Pons (tissue), 1 donor: ENCODE measurements around the gene C8A.

Source experiments
- DNase-seq: peaks from one replicate; pipeline ENCODE4 v3.0.0-alpha.2; 2016; ENCODE audit warnings: low spot score

C8A gene

DNA sequence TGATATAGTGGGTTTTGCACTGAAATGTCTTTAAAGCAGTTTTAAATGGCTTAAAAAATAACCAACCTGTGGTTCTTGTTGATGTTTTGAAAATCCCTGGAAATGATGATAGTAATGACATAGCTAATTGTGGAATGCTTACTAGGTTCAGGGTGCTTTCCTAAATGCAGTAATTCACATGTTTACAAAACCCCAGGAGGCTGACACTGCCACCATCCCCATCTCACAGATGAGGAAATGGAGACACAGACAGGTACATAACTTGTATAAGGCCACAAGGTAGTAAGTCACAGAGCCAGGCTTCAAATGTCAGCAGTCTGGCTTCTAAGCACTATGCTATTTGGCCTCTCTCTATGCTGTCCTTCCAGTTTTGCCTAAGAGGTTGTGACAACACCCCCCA, 70.6 kb downstream of the C8A start:
- DNase-seq, result no peak

DNA sequence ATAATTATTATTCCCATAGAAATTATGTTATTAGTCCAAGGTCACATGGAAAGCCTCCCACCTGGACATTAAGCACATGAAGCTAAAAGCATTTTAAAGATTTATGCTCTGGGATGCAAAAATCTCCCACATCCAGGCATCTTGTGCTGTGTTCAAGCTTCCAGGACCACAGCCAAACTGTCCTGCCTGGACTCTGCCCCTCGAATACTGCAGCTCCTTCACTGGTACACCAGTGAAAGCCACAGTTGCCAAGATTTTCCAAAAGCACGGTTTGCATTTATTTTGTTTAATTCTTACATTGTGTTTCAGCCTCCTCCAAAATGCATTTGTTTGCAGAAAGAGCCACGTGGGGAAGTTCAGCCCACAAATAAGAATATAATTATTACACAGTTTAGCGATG, 72.6 kb downstream of the C8A start:
- DNase-seq, result no peak

DNA sequence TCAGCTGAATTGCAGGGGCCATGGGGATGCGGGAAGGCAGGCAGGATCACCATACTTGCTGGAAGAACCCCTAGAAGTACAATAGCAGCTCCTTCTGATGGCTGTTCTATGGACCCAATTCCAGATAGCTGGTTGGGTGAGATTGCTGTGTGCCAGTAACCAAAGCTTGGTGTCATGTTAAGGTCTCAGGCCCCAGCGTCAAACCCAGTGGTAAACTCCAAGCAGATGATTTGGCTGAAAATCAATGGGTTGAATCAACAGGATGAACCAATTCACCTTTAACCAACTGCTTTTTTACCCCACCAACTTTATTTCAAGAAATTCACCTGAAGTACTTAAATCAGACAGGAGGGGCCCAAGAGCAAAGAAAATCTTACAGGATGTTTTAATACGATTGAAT, 73.4 kb downstream of the C8A start:
- no peak for DNase-seq

DNA sequence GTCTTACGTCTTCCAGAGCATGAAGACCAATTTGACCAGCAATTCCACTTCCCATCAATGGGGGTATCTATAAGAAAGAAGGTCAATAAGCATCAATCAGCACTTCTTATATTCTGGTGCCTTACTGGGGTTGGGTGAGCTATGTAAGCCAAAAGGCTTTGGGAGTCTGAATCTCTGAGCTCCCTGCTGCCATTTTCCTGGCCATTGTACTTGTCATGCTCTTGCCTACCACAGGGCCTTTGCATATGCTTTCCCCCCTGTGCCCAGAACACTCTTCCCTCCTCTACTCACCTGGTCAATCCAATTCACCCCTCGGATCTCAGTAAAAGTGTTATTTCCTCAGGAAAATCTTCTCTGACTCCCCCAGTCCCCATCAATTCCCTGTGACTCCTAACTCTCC, 74.9 kb downstream of the C8A start:
- no peak for DNase-seq

DNA sequence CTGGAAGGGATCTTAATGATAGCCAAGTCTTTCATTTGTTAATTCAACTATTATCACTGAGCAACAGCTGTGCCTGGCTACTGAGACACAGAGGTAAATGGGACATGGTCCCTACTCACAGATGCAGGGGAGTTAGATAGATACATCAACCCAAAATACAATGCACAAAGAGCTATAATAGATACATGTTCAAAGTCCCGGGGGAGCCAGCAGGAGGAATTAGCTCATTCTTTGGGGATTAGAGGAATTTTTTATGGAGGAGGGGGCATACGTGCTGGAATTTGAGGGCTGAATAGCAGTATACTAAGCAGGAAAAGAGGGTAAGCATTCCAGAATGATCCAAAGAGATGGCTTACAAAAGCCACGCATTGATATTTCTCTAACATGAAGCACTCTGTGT, 76.6 kb downstream of the C8A start:
- no peak for DNase-seq

DNA sequence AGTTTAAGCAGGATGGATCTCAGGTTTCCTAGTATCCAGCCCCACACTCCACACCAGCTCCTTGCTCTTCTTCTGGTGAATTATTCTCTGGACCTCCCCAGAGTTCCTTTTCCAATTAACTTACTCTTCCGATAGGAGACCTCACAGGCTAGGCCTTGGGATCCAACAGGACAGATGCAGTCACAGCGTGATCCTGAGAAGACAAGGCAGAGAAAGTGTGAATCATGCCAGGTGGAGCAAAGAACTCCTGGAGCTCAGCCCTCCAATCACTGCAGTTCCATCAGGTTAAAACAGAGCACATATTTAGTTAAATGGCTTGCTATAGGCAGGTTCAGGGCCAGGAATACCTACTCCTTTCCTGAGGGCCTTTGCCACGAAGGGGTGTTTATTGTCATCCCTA, 77.1 kb downstream of the C8A start:
- DNase-seq, result peak; percentile 37

DNA sequence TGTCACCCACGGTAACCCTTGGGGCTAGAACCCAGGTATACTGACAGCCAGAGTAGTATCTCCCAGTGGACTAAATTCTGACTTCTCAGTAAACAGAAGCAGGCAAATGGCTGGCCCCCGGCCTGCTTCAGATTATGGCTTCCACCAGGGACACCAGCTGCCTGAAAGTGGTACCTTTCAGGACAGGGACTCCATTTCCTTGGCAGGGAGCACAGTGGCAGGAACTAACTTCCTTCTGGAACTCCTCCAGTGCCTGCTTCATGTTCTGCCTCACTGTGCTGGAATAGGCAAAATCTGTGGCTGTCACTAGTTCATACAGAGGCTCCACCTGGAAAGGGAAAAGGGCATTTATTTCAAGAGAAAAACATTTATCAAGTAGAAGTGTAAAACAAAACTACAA, 78.6 kb downstream of the C8A start:
- DNase-seq, result peak; percentile 7

DNA sequence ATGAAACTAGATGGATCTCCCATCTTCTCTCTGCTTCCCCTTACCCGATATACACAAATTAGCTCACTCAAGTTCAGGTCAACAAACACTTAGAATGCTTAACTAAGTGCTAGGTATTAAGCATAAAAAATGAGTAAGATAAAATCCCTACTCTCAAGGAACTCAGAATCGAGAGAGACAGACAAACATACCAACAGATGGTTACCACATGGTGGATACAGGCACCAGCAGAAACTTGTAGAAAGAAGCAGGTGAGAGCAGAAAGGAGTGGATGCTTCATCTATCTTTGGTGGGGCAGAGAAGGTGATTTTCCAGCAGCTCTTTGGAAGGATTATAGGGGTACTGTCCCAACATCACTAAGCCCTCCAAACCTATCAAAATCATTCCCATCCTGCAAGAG, 79.0 kb downstream of the C8A start:
- DNase-seq, result no peak

DNA sequence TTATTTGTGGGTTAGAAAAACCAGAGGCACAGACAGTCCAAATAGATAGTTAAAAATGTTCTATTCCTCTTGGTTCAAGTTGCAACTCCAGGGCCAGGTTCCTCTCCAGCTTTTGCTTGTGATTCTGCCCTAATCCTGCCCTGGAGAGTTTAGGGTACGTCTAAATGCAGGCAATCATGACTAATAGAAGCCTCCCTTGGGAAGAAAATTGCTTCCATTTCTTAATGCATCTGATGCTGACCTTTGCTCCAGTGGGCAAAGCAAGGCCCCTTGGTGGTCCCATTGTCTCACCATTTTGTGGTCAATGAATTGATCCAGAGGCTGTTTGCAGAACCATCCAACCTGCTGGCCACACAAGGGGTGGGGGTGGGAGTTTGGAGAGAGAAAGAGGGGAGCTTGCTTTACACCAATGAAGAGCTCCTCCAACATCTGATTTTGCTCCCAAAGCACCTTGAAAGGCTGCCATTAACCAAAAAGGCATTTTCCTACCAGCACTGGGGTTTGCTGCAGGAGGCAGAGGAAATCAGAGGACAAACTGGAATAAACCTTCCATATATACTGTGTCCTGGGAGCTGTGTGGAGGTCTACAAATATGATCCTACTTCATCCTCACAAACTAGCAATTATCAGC, 79.9 kb downstream of the C8A start:
- DNase-seq, result no peak

DNA sequence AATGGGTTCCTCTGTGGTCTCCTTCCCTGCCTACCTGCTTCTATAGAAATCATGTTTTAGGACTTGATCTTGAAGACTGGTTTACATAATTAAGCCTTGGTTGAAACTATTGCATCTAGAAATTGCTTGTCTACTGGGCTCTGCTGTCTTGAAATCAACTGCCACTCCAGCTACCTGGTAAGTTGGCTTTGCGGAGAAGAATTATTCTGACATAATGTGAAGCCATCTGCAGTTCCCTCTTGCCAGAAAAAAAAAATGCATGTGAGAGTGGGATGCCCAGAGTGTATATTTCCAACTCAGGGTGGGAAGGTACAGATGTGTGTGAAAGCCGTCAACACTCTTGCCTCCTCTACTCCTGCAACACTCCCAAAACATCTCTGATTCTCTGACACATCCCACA, 84.0 kb downstream of the C8A start:
- no peak for DNase-seq

DNA sequence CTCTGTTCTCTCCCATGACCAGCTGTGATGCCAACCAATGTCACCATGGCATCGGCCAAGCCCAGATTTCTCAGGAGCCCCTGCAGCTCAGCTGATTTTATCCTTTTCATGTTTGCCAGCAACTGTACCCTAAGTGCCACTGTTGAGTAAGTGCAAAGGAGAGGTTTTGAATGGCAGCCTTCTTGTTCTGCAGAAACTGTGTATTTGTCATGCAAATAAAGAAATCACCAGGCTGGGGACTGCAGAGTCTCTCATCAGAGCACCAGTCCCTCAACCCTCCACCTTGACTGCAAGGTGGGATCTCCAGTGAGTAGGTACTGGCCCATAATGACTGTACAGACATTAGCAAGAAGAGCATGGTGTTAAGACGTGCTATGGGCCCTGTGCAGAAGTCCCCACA, 84.6 kb downstream of the C8A start:
- no peak for DNase-seq

DNA sequence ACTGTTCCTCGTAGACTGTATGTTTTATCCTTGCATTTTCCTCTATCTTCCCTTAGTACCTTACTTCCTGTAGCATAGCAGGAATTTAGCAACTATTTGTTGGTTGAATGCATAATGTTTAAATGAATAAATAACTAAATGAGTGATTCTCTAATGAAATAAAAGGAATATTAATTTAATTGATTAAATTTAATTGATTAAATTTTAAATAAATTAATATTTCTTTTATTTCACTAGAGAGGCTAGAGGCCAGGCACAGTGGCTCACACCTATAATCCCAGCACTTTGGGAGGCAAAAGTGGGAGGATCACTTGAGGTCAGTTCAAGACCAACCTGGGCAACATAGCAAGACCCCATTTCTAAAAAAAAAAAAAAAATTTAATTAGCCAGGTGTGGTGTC, 85.4 kb downstream of the C8A start:
- no peak for DNase-seq

DNA sequence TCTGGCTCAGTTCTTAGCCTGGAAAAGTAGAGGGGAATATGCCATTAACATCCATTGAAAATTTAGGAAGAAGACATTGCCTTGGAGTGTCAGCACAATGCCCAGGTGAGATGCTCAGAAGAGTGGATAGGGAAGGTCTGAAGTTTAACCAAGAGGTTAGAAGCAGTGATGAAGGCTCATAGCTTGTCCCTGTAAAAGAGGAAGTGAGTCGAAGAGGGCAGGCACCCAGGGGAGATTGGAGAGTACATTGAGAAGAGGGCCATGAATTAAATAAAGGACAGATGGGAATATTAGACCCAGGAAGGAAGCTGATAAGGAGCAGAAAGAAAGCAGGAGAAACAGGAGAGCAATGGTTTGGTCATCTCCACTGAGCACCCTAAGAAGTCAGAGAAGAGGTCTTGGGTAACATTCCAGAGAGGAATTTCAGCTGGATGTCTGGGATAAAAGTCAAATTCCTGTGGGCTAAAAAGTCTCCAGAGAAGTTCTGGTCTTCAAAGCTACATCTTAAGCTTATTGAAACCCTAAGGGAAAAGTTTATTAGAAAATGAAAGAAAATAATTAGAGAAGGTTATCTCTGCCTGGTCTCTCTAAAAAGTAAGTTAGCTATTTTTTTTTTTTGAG, 93.9 kb downstream of the C8A start:
- DNase-seq, result no peak

DNA sequence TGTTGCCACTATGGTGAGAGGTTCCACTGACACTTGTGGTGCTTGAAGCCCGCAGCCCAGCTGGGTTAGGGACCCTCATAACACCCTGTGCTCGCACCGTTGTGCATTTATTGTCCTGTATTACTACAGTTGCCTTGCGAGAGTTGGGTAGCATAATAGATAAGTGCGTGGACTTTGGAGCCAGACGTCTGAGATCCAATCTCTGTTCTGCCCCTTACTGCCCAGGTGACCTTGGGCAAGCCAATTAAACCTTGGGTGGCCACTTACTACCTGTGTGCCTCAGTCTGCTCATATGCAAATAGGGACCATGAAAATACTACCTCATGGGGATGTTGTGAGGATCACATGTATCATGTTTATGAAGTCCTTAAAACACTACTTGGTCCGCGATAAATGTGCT, 97.9 kb downstream of the C8A start:
- DNase-seq, result no peak

DNA sequence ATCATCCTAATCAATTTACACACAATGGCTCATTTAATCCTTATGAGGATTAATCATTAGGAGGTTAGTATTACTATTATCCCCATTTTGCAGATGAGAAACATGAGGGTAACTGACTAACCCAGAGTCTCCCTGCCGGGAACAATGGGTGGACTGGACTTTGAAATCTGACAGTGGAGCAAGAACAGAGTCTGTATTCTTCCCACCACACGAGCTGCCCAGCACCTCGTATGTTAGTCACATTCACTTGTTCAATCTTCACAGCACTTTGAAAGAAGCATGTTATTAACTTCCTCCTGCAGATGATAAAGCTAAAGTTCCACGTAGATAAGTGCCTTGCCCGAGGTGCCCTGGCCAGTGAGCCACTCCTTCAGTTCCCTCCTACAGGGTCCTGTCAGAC, 98.8 kb downstream of the C8A start:
- no peak for DNase-seq

DNA sequence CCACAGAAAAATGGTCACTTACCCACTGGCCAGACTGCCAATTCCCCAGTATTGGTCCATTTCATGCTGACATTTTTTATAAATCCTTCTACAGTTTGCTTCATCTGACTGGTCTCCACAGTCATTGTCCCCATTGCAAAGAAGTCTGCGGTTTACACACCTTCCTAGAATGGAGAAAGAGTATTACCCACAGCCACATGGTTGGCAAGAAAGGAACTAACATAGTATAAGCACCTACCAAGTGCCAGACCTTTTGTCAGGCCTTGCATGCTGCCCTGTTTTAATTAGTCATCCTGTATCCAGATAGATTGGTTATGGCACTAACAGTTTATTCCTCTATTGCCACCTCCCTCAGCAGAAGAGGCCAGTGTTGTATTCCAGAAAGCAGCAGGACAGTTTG, 100.1 kb downstream of the C8A start:
- DNase-seq, result no peak

DNA sequence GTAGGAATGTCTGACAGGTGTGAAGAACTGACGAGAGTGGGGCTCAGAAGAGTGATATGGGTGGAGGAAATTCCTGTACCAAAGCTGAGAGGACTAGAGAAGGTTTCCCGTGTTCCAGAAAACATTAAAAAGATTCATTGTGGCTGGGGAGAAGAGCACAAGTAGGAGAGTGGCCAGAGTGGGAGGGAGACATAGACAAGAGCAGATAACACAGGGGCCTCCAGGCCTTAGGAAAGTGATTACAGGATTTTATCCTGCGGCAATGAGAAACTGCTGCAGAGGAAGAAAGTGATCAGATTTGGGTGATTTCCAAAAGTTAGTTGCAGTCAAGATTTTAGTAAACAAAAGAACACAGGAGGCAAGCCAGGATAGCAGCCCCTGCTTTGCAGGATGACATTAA, 103.3 kb downstream of the C8A start:
- DNase-seq, result no peak

DNA sequence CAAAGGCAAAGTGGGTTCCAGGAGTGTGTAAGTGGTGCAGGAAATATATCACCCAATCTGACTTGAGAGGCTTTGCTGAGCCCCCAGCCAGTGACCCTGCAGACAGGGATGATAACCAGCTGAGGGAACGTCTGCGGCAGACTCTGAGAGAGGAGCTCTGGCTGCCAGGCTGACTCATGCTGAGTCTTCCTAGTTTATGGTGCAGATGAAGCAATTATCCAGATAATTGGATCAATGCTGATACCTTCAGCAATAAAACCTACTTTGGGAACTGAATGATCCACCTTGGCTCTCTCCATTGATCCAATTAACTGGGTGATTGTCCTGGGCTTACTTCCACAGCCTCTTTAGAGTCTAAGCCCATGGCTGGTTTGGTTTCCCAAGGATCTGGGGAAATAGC, 103.9 kb downstream of the C8A start:
- DNase-seq, result no peak

DNA sequence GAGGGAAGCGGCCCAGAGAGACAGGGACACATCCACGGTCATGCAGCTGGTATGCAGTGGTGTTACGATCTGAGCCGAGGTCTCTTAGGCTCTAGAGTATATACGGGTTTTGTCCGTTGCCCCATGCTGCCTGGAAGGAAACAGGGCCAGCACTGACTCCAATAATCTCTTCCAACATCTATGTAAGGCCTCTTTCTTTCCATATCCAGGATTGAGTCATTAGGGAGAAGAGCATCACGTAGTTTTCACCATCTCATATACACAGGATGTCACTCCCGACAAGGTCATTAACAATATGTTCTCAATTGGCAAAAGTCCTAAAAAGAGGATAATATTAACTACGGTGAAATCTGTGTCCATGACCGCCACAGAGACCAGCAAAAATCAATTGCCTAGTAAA, 106.8 kb downstream of the C8A start:
- no peak for DNase-seq

DNA sequence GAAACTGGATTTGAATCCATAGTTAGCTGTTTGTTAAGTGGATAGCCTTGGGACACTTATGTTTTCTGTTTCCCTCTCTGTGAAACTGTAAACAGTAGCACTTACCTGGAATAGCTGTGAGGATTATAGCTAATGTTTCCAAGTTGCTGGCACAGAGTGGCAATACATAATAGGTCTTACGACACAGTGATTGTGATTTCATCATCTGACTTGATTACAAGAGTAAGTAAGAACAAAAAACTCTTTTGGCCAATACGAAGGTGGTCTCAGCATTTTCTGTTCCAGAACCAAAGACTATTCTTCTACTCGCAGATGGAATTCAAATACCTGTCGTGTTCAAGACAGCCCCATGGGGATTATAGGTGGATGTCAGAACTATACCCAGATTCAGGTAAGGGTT, 109.1 kb downstream of the C8A start:
- DNase-seq, result no peak

DNA sequence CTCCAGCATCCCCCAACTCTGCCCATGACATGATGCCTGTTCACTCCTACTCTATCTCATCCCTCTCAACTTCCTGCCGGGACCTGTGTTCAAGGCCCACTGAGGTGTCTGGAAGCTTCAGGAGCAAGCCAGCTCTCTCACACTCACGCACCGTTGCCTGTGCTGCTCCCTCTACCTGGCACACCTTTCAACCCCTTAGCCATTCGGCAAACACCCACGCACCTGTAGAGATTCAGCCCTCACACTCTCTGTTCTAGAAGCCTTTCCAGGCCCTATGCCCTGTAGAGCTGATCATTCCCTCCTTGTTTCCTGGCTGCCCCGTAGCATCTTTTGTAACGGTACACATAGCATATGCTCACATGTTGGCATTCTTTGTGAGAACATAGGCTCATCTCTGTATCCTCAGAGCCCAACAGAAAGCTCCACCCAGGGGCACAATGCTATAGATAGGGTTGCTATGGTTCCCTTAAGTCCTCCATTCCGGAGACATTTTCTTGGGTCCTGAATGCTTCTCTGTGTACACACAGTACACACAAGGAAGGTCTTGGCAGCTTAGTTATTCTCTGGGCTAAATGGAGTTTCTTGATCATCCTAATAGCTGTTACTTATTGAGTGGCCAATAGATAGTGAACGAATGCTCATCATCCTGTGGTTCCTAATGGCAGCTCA, 109.9 kb downstream of the C8A start:
- no peak for DNase-seq

DNA sequence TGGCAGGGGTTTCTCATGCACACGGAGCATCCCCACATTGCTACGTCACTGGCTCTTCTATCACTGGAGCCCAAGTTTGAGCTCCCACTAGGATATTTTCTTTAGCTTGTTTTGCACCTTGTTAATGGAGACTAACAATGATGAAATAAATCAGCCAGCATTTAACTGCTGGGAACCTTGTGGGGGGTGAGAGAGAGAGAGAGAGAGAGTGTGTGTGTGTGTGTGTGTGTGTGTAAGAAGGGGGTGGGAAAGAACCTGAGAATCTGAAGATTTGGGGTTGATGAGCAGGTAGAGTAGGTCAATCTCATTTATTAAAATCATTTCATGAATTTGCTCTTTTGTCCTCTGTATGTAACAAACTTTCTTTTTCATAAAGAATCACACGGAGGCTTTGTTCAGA, 110.6 kb downstream of the C8A start:
- no peak for DNase-seq

DNA sequence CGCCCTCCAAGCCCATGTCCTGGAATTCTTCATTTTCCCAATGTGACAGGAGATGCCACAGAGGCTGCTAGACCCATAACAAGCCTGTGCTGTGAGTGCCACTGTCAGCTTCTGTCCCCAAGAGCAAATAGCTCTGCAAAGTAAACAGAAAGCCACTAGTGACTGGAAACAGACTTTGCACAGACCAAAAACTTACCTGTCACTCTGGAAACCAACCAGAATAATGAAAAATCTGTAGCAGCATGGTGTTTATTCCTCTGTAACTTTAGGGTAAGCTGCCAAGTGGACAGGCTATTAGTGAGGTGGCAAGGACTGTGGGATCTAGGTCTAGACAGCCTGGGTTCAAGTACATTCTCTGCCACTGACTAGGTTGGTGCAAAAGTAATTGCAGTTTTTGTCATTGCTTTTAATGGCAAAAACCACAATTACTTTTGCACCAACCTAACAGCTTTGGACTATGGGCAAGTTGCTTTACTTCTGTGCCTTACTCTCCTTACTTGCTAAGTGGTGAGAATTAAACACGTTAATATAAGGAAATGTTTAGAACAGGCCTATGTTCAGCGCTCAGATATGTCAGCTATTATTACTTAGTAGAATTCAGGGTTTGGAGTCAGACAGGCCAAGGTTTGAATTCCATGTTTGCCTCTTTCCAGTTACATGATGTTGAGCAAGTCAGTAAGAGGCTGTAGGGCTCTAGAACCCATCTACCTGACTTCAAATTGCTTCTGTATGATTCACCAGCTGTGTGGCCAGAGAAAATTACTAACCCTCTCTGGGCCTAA, 111.5 kb downstream of the C8A start, which contains the start of gene C8B:
TSS of gene C8B (minus strand) at position 100 of the 782 bp plus-strand sequence. CDS start at position 33, 67 bp downstream.
- no peak for DNase-seq
